GM19372 (cell line): ENCODE results near the gene ANKS1B.

Experiments
- ATAC-seq: cut with Tn5 transposase; IDR thresholded peaks from one replicate; pipeline ENCODE4 v1.9.1; 2021; ENCODE audit warnings: mild to moderate bottlenecking, low read depth, moderate library complexity; ENCODE audit not compliant: unreplicated experiment

The ANKS1B gene

DNA sequence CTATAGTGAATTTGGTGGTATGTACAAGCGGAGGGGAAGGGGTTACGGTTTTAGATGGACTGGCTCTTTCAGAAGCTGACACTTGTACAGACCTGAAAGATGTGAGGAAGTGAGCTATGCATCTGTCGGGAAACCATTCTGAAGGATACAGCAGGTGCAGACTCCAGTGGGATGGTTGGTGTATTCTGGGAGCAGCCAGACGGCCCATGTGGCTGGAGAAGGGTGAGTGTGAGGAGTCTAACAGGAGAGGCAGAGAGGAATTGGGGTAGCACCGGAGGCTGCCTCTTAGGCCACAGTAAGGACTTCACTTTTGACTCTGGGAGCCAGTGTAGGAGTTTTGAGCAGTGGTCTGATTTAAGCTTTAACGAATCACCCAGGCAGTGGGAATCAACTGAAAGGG lies 1248.9 kb downstream of the ANKS1B start:
- no peak for ATAC-seq

DNA sequence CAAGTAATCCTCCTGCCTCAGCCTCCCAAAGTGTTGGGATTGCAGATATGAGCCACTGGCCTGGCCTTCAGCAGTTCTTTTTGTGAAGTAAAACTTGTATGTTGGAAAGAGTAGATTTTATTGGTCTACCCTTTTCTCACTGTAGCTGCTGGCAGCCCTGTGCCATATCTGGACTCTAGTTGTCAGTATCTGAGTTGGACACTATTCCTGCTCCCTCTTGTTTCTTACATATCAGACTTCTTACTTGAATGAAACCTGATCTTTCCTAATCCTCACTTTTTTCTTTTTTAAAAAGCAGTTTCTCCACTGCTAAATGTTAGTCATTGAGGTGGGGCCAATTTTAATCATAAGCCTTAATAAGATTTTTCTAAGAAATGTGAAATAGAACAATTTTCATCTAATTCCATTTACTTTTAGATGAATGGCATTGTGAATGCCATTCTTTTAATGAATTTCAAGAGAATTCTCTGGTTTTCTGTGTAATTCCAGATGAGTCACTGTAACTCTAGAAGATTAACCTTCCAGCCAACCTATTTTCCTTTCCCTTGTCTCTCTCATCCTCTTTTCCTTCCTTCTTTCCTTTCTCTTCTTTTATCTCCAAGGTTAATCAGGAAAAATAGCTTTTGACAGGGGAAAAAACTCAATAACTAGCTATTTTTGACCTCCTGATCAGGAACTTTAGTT lies 1250.9 kb downstream of the ANKS1B start:
- no peak for ATAC-seq

DNA sequence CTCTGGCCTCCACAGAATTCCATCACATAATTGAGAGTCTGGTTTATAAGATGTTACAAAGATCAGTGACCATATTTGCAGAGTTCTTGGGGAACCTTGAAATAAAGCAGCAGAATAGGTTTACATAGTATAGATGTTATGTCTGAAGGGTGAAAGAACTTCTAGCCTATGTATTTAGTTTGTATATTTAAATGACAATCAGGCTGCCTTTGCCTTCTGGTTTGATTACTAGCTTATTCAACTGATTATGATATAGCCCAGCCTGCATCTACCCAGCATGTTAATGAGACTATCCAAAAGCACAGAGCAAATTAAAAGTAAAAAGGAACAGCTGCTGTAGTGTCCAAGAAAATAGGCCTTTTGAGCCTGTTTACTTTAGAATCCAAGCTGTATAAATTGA lies 1254.3 kb downstream of the ANKS1B start:
- no peak for ATAC-seq

DNA sequence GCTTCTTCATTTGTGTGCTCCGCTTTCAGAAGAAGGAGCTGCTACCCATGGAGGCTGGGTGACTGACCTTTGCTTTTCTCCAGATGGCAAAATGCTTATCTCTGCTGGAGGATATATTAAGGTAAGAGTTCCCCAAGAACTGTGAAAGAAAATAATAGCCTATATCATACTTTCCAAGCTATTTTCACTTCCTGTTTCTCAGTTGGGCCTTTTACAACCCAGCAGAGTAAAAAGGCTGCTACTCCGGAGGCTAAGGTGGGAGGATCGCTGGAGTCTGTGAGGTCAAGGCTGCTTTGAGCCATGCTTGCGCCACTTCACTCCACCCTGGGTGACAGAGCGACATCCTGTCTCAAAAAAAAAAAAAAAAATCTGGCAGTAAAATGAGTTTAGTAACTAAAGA lies 1257.5 kb downstream of the ANKS1B start:
- no peak for ATAC-seq

DNA sequence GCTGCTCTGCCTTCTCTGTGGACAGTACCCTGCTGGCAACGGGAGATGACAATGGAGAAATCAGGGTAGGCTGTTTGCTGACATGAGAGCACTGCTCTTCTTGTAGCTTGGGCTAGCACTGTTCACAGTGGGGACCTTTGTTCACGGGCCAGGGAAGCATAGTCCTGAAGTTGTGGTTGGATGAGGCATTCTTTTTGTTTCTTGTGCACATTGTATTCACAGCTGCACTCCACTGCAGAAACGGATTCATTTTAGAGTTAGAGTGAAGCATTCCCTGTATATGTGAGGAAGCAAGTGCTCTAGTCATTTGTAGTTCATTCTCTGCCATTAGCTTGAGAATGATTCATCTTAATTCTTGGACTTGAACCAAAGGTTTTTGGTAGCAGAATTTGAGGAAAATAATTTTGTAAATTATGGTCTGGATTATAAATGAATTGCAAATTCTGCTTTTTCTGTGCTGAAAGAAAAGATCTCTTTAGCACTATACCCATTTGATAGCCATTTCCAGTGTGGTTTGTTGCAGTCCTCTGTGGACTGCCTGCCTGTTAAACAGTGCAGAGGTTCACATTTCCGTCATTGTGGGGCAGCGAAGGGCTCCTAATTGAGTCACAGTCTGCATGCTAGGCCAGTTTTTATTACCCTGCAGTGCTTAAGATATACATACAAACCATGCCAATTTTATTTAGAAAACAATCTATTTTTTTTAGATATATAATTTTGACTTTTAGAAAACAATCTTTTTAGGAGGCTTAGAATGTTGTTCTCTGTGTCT lies 1259.1 kb downstream of the ANKS1B start:
- ATAC-seq: peak; percentile 95

DNA sequence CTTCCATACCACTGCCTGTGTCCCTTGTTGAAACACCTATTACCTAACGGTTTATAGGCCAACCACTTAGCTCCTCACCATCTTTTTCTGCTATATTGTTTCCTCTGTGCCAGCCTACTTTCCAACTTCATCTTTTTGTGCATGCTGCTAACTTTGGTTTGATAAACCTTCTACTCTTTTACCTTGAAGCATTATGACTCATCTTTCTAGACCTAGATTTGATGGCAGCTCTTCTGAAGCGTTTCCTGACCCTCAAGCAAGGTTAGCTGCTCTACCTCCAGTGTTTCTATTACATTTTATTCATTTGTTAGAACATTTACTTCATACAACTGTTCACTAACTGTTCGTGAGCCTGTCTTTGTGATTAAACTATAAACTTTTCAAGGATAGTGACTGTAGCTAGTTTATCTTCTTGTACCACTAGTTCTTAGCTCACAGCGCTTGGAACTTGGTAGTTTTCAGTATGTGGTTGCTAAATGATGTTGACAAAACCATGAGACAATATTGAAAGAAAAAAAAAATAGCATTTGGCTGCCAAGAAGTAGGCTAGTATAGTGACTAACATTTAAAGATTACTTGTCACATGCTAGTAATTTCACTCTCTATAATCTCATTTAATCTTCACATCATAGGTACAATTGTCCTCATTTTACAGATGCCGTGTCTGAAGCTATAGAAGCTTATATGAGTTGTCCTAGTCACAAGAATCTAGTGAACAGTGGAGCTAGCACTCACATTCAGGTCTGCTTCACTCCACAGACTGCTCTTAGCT lies 1260.2 kb downstream of the ANKS1B start:
- ATAC-seq: no peak

DNA sequence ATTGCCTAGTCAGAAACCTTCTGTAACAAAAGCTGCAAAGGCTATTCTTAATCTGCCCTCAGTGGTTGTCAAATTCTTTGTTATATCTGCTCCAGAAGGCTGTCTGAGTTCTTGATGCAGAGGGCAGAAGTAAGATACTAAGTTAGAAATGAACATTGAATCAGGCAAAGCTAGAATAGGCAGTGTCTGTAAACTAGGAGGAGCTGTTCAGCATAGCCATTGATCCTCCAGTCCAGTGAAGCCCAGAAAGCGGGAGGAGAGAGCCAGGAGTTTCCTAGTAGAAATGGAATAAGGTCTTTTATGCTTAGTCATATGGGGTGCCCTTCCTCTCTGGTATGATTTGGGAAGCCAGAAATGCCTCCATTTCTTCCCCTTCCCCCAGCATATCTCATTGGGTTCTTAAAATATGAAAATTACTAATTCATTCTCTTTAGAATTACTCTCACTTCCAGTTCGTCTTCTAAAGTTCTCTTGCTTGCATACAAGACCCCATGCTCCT lies 1263.5 kb downstream of the ANKS1B start:
- ATAC-seq: no peak

DNA sequence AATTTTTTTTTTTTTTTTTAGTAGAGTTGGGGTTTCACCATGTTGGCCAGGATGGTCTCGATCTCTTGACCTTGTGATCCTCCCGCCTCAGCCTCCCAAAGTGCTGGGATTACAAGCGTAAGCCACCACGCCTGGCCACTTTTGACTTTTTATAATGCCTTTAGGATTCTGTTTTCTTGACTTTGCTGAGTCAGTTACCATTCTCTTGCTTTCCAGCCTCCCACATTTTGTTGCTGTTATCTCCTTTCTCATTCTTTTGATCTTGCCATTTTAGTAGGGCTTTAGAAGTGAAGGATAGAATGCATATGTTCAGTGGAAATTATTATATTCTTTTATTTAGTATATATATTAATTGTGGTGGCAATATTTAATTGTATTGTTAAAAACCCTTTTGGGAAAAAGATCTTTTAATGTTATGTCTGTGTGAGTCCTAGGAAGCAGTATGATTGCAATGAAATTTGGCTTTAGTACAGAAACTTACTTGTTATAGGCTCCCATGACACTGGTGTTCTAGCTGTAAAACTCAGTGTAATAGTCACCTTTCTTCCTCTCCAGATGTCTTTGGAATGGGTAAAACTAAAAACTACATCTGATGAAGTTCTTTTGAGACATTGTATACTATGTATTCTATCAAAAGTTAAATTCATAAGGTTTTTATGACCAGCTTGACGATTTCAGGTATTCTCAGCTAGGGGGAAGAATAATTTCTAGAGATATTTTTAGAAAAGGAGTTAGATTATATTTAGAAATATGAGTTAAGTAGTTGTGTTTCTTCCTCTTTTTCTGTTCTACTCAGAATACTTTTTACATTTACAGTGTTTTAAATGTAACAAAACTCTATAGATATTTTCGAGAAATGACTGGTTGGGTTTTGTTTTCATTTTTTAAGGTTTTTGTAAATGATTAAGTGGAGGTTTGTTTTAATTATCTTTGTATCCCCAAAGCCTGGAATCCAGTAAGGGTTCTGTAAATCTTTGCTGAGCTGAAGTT lies 1264.9 kb downstream of the ANKS1B start:
- peak; percentile 48 for ATAC-seq

DNA sequence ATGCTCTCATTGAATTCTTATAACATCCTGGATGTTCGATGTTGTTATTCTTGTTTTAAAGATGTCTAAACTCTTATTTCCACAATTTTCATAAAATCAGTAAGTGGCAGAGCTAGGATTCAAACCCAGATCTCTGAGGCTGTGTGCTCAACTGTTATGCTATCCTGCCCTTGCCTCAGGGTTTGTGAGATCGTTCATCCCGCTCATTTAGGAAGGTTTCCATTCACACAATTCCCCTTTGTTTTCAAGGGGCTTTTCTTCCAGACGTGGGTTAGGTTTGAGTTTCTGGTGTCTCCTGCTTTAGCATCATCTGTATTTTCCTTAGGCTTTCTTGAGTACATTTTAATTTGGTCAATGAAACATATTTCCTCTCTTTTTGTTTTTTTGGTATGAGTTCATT lies 1270.3 kb downstream of the ANKS1B start:
- no peak for ATAC-seq

DNA sequence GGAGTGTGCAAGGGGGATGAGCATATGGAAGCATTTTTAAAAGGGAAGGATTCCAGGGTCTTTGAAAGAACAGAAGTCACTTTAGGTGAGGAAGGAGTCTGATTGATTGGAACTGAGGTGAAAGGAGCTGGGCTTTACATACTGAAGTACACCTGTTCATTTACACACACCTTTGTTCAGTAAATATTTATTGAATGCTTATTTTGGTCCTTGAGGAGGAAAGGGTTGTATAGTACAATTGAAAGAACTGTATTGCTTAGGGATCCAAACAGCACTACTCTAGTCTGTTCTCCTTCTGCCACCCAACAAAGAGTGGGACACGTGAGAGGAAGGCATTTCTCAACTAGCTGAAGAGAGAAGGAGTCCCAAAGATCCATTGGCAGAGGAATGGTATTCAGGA lies 1275.7 kb downstream of the ANKS1B start:
- no peak for ATAC-seq

DNA sequence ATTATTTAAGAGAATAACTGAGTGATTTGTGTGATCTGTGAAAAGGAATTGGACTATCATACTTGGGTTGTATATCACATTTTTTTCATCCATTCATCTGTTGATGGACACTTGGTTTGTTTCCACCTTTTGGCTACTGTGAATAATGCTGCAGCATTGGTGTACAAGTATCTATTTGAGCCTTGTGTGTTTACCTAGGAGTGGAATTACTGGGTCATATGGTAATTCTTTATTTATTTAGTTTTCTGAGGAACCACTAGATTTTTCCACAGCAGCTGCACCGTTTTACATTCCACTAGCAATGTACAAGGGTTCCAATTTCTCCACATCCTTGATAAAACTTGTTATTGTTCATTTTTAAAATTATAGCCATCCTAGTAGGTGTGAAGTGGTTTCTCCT lies 1283.6 kb downstream of the ANKS1B start:
- ATAC-seq: no peak

DNA sequence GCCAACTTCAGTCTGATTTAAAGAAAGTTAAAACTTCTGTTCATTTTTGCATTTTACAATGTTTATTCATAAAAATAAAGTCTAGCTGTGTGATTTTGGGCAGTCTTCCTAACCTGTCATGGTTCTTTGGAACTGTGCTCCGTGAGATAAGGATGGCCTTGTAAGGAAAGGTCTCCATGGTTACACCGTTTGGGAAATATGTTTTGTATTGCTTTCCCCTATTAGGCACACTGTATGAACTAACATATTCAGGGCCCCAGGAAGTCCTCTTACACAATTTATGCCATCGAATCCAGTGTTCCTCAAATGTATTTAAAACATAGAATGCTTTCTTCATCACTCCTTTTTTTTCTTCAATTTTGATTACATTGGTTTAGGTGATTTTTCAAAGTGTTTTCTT lies 1285.2 kb downstream of the ANKS1B start:
- ATAC-seq: no peak

DNA sequence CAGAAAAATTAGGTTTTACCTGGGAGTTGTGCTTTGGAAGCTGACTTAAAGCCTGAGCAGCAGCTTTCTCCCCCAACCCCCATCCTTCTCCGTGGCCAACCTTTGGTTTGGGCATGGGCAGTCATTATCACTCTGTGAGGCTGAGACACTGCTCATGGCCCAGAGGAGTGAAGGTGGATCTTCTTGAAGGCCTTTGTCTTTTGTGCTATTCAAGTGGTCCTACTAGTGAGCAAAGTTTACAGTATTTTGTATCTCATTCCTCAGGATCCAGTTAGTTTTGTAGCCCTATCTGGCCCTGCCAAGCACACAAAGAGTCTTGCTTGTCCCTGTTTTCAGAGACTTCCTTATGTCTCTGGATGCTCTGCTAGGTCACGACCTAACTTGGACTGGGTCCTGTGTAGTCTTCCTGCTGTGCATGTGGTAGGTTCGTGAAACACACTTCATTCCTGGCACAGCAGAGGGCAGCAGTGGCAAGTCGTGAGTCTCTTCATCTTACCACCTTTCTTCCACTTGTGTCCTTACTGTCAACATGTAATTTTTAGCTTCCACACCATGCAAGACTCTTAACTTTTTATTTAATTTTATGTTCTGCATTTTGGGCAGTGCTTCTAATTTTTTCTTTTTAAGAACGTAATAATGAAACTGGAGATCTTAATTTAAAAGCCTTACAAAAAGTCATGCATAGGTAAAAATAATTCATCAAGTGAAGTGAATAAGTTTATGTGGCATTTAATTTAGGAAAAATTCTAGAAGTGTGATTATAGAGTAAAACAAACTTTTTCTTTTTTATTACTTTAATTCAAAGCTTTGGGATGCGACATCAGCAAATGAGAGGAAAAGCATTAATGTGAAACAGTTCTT lies 1285.9 kb downstream of the ANKS1B start:
- peak; percentile 93 for ATAC-seq

DNA sequence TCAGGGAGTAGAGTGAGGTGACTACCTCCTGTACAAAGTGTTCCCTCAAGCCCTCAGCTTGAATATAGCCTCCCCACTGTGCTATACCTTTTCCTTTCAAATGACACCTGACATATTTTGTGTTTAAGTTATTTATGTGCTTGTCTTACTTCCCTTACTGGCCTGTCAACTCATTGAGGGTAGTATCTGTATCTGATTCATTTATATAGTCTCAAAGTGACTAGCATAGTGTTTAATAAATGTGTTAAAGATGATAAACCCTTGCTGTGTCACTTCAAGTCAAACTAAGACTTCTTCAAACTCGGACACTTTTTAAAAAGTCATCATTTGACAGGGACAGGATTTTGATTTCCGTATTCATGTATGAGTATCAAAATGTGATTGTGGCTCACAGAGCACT lies 1287.5 kb downstream of the ANKS1B start:
- ATAC-seq: no peak

DNA sequence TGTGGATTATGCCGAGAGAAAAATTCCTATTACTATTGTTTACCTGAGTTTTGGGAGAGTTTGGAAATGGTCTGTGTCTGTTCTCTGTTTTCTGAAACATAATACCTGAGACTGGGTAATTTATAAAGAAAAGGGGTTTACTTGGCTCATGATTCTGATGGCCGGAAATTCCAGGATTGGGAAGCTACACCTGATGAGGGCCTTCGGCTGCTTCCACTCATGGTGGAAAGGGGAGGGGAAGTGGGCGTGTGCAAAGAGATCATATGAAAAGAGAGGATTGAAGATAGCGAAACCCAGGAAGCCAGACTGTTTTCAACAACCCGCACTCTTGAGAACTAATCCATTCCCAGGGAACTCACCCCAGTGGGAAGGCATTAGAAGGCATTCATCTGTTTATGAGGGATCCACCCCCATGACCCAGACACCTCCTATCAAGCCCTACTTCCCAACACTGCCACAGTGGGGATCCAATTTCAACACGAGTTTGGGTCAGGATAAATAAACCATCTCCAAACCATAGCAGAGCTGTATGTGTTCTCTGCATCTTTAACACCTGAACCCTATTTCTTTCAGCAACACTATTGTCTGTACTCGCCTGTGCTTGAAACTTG lies 1288.6 kb downstream of the ANKS1B start:
- ATAC-seq: no peak

DNA sequence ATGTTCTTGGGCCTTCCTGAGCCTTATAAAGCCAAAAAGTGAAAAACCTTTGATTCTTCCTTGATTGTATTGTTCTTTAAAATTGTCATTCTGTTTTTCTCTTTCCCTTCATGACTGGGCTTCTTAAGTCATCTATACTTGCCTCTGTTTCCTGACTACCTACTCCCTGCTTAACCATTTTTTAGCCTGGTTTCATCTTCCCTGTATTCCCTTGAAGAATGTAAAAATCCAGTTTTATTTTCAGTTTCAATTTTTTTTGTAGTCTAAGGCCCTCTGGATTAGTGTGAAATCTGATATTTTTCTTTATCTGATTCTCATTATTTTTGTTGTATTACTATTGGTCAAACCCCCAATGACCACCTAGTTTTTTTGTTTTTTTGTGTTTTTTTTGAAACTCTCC lies 1293.4 kb downstream of the ANKS1B start:
- no peak for ATAC-seq

DNA sequence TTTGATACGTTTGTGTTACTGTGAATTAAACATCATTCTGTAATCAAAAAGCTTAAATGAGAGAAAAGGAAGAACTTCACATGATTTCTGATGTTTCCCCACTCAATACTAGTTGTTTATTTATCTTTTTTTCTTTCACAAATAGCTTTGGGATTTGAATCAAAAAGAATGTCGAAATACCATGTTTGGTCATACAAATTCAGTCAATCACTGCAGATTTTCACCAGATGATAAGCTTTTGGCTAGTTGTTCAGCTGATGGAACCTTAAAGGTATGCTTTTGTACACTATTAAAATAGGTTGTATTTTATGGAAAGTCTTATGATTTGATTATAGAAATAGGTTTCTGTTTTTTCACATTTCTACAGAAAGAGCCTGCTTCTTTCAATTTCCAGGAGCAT lies 1298.1 kb downstream of the ANKS1B start:
- no peak for ATAC-seq
